Fibroblast of skin of right quadriceps (primary cell): ENCODE data around the gene MSL2.
A peak's percentile ranks its signal among the peaks of the same experiment; 100 is the strongest.
"Not testable (repeated sequence)": the region's sequence is repeated elsewhere in the genome, so short reads cannot be mapped to it uniquely, and the experiment has no call there.

Experiments
- DNase-seq: peaks from one replicate; pipeline ENCODE4 v3.0.0-alpha.2; 2013

Gene MSL2

GRCh38 chr3:136141291-136141785 is 54.8 kb downstream of the MSL2 start:
- peak; percentile 41 for DNase-seq

GRCh38 chr3:136136454-136136853 is 59.7 kb downstream of the MSL2 start:
- no peak for DNase-seq

- no peak for DNase-seq
Measured at GRCh38 chr3:136135039-136135802, 60.9 kb downstream of the MSL2 start.

- DNase-seq = no peak
Measured at GRCh38 chr3:136134091-136134490, 62.0 kb downstream of the MSL2 start.

GRCh38 chr3:136131647-136132046 is 64.5 kb downstream of the MSL2 start:
- not testable (repeated sequence) for DNase-seq

GRCh38 chr3:136122006-136122405 is 74.1 kb downstream of the MSL2 start:
- no peak for DNase-seq

GRCh38 chr3:136120373-136121348 is 75.5 kb downstream of the MSL2 start:
- peak; percentile 83 for DNase-seq

- DNase-seq = not testable (repeated sequence)
Measured at GRCh38 chr3:136119783-136120182, 76.4 kb downstream of the MSL2 start.

GRCh38 chr3:136119332-136119731 is 76.8 kb downstream of the MSL2 start:
- DNase-seq = not testable (repeated sequence)

GRCh38 chr3:136114421-136114820 is 81.7 kb downstream of the MSL2 start:
- DNase-seq = no peak

- no peak for DNase-seq
Measured at GRCh38 chr3:136110481-136110880, 85.7 kb downstream of the MSL2 start.

- no peak for DNase-seq
Measured at GRCh38 chr3:136109499-136109898, 86.6 kb downstream of the MSL2 start.

GRCh38 chr3:136106101-136106500 is 90.0 kb downstream of the MSL2 start:
- DNase-seq = no peak

GRCh38 chr3:136105044-136105443 is 91.1 kb downstream of the MSL2 start:
- no peak for DNase-seq
